Measurements from ENCODE around the gene PUDP.

PUDP gene

GRCh38 chrX:7076245-7076661 is 71.7 kb downstream of the PUDP start:
- in situ Hi-C loops (cut with MboI; ENCODE audit: low sequenced_read_pairs), result no loop called here

GRCh38 chrX:7074908-7075204 is 73.1 kb downstream of the PUDP start:
- in situ Hi-C loops (cut with MboI; ENCODE audit: low sequenced_read_pairs), result no loop called here

DNA sequence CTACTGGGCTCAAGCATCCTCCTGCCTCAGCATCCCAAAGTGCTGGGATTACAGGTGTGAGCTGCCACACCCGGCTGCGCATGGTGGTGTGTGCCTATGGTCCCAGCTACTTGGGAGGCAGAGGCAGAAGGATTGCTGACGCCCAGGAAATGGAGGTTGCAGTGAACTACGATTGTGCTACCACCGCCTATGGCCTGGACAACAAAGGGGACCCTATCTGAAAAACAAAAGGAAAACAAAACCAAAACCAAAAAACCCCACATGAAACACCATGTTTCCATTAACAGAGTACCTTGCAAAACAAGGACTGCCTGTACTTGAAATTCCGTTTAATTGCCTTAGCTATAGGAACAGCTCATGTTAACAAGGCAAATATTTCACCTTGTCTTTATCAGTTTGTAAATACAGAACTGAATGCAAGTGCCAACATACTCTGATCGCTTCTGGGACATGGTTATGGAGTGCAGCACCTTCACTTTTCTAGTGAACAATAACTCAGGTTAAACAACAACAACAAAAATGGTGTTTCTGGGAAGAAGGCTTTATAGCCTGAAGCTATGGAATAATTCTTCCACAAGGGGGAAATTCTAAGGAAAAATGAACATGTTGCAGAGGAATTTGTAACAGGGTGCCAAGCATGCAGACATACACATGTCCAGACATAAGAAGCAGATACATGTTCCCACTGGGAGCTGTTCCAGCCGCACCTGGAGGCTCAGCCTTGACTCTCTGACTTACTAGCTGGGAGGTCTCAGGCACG is 73.6 kb downstream of the PUDP start:
- in situ Hi-C loops (cut with MboI; ENCODE audit: low sequenced_read_pairs), result no loop called here

DNA sequence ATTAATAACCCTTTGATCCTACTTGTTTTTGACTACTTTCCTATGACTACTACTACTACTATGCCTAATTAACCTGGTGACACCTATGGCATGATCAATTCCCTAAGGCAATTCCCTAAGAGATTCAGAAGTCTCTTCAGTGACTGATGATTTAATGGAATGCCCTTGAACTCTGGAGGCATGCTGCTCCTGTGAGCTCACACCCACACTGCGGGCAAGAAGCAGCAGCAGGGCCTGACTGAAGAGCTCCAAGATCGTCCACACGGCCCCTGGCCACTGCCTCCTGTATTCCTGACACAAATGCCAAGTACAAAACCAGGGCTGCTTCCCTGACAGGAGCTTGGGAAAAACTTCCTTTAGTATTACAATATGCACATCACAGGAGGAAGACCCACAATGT is 74.6 kb downstream of the PUDP start:
- in situ Hi-C loops (cut with MboI; ENCODE audit: low sequenced_read_pairs), result no loop called here

- in situ Hi-C loops (cut with MboI; ENCODE audit: low sequenced_read_pairs), result no loop called here
These were observed 75.1 kb downstream of the PUDP start for GRCh38 chrX:7072856-7073255.

GRCh38 chrX:7071390-7071789 is 76.6 kb downstream of the PUDP start:
- in situ Hi-C loops (cut with MboI; ENCODE audit: low sequenced_read_pairs), result no loop called here

DNA sequence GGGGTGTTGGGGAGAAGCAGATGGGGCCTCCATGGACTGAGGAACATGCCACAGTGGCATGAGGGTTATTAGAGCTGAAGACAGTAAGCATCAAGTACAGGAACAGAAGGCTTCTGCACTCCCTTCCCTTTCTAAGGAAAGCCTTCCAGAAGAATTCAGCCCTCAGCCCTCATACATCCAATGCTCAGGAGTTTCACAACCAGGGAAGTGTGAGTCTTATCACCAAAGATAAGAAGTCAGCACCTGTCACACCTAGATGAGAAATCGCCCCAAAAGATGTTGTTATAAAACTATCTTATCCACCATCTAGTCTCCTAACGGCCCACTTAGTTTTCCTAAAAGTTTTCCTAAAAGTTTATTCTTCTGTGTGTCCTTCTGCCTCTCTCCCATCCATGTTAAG is 78.4 kb downstream of the PUDP start:
- in situ Hi-C loops (cut with MboI; ENCODE audit: low sequenced_read_pairs), result no loop called here

GRCh38 chrX:7068939-7069367 is 79.0 kb downstream of the PUDP start:
- in situ Hi-C loops (cut with MboI; ENCODE audit: low sequenced_read_pairs), result no loop called here

DNA sequence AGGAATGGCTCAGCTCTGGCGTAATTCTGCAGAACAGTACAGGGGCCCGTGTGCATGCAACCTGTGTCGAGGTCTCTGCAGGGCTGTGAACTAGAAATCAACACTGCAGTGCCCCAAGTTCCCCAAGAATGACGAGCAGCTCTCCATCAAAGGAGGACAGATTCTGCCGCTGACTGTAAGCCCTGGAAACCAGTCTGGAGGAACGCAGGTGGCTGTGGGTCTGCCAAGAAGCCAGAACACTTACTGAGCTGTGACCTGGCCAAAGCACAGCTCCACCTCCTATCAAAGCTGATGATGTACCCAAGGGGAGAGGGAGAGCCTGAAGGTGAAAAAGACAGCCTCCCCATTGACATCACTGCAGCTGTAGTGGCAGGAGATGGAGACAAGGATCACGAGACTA is 80.7 kb downstream of the PUDP start:
- in situ Hi-C loops (cut with MboI; ENCODE audit: low sequenced_read_pairs), result no loop called here

- in situ Hi-C loops (cut with MboI; ENCODE audit: low sequenced_read_pairs), result no loop called here
These were observed 82.5 kb downstream of the PUDP start for GRCh38 chrX:7065473-7065872.

DNA sequence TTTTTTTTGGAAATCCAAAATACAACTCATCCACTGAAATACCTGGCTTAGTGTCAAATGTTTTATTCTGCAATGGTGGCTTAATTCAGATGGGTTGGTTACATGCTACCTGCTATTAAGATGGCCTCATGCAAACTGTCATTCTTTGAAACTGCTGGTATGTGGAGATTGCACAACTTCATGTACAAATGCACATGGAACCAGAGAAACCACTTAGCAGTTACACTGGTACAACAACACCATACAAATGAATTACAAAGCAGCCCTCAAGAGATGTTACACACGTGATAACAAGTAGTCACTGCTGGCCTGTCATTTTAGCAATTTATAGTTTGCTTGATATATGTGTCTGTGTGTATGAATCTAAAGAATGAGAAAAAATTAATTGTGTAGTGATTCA is 85.0 kb downstream of the PUDP start:
- in situ Hi-C loops (cut with MboI; ENCODE audit: low sequenced_read_pairs), result no loop called here

GRCh38 chrX:7062276-7062675 is 85.7 kb downstream of the PUDP start:
- in situ Hi-C loops (cut with MboI; ENCODE audit: low sequenced_read_pairs), result no loop called here

DNA sequence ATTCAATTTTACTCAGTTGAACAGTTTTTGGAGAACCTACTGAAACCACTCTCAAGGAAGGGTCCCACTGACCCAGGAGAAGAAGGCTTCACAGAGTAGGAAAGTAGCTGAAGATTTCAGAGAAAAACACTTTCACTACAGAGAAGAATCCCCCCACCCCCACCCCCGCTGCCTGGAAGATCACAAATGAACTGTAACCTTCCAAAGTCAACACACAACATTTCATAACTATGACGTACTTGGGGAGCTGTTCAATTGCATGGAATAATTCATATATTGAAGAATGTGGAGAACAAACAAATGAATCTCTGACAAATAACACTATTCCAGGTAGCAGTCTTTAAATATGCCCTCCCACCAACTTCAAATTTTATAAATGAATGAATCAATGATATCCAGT is 86.5 kb downstream of the PUDP start:
- in situ Hi-C loops (cut with MboI; ENCODE audit: low sequenced_read_pairs), result no loop called here

GRCh38 chrX:7060444-7060843 is 87.5 kb downstream of the PUDP start:
- in situ Hi-C loops (cut with MboI; ENCODE audit: low sequenced_read_pairs), result no loop called here

- in situ Hi-C loops (cut with MboI; ENCODE audit: low sequenced_read_pairs), result no loop called here
These were observed 88.1 kb downstream of the PUDP start for GRCh38 chrX:7059859-7060258.

- in situ Hi-C loops (cut with MboI; ENCODE audit: low sequenced_read_pairs), result no loop called here
These were observed 88.6 kb downstream of the PUDP start for GRCh38 chrX:7059214-7059838.

- in situ Hi-C loops (cut with MboI; ENCODE audit: low sequenced_read_pairs), result no loop called here
These were observed 92.4 kb downstream of the PUDP start for GRCh38 chrX:7055386-7056137.

- in situ Hi-C loops (cut with MboI; ENCODE audit: low sequenced_read_pairs), result no loop called here
These were observed 93.4 kb downstream of the PUDP start for GRCh38 chrX:7054219-7055216.

DNA sequence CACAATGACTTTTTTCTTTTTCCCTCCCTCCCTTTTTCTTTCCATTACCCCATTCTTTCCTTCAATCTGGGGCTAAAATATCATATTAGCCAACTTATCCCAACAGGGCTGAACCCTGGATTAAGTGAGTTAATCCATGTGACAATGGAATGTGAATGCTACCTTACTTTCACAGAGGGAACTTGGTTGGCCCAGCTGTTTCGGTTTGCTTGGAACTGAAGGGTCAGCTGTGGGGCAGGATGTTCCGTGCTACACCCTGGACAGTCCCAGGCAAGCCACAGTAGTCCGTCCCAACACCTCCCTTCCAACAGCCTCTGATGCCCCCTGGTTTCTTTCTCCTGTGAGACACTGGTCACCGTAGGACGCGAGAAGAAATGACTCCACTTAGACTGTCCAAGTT is 95.4 kb downstream of the PUDP start:
- in situ Hi-C loops (cut with MboI; ENCODE audit: low sequenced_read_pairs), result no loop called here

- in situ Hi-C loops (cut with MboI; ENCODE audit: low sequenced_read_pairs), result no loop called here
These were observed 97.7 kb downstream of the PUDP start for GRCh38 chrX:7050271-7050670.

DNA sequence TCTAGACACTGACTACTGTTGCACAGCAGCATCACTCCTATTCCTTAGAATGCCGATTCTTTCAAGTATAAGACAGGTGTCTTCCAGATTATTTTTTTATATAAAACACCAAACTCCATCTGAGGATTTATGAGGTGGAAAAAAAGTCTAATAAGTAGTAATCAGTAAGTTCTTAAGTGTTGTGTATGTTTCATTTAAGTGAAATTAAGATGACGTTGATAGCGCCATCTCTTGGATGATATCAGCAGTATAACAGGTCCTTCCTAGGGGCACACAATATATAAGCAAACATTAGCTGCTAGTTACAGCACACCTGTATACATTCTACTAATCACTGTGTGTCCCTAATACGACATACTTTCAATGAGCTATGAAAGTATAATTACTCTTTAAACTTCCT is 100.0 kb downstream of the PUDP start:
- in situ Hi-C loops (cut with MboI; ENCODE audit: low sequenced_read_pairs), result no loop called here

Data from HL-60/S4 (cell line).